Stimulated activated CD4-positive, alpha-beta T cell treated with anti-CD3 and anti-CD28 coated beads, Interleukin-4, amount 100 ng/mL, for 1 hour (primary cell): Measurements from ENCODE around the gene TYMS.
"Not testable (repeated sequence)": the region's sequence is repeated elsewhere in the genome, so short reads cannot be mapped to it uniquely, and the experiment has no call there.

Experiments
- DNase-seq: peaks from one replicate; pipeline ENCODE4 v3.0.0-alpha.2; 2020

Gene TYMS

DNA sequence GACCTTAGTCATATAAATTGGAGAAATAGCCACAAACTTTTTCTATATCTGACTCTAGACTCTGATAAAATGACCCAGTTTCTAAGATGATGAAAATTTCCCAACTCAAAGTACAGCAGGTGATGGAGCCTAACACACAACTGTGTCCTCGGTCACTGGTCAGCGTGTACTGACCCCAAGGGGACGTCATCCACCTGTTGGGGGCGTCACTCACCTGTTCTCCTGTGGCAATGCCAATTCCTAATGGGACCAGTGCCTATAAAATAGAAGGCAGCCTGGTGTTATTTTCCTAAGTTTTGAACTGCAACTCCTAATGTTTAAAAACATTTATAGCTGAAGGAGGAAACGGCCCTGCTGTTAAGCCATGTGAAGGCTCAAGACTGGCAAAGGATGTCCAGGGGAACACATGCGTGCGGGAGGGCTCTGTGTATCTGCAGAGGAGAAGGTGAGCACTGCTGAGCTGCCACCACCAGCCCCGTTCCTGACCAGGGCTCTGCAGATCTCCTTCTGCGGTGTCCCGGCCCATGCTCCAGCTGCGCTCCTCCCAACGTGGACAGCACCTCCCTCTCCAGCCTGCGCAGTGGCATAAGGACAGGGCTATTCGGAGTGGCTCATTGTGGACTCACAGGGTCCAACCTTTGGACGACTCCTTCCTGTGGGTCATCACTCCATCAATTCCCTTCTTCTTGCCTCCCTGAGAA, 21.2 kb downstream of the TYMS start:
- DNase-seq: no peak

DNA sequence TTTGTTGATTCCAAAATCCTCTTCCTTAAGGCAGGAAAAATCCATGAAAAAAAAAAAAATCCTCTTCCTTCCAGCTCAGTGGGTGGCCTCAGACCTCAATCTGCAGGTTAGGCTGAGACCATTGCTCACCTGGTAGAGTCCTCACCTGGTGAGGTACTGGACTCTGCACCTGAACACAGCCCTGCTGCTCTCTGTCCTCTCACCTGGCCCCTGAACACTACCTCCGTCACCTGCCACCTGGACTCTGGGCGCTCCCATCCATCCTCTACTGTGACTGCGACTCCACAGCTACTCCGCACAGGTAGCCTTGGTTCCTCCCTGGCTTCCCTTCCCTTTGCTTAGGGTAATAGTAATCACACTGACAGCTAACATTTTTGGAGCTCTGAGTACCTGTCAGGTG, 22.1 kb downstream of the TYMS start:
- DNase-seq: no peak

DNA sequence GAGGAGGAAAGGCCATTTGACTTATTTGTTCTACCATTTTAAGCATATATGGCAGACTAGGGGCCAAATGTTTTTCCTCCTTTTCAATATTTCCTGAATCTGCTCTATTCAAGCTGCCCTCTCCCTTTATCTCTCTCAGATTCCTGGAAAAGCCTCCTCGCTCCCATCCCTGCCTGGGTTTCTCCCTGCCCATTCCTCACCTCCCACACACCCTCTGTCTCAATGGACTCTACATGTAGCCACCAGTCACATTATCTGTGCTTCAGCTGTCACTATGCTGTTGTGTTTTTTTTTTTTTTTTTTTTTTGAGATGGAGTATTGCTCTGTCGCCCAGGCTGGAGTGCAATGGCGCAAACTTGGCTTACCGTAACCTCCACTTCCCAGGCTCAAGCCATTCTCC, 22.9 kb downstream of the TYMS start:
- DNase-seq: no peak

DNA sequence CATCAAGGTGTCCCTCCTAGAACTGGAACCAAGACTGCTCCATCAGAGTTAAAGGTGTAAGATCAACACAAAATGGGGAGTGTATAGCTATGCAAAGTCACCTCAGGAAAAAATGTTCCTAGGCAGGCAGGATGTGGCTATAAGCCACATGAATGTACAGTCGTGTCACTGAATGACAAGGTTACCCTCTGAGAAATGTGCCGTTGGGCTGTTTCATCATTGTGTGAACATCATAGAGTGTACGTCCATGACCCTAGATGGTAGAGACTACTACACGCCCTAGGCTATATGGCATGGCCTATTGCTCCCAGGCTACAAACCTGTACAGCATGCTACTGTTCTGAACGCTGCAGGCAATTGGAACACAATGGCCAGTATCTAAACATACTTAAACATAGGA, 24.5 kb downstream of the TYMS start:
- DNase-seq: no peak

DNA sequence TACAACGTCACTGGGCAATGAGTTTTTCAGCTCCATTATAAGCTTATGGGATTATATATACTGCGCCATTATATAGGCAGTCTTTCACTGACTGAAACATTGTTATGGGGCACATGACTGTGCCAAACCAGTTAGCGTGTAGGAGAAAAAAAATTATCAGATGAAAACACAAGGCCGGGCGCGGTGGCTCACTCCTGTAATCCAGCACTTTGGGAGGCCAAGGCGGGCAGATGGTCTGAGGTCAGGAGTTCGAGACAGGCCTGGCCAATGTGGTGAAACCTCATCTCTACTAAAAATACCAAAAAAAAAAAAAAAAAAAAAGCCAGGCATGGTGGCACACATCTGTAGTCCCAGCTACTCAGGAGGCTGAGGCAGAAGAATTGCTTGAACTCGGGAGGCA, 25.0 kb downstream of the TYMS start:
- DNase-seq: not testable (repeated sequence)

DNA sequence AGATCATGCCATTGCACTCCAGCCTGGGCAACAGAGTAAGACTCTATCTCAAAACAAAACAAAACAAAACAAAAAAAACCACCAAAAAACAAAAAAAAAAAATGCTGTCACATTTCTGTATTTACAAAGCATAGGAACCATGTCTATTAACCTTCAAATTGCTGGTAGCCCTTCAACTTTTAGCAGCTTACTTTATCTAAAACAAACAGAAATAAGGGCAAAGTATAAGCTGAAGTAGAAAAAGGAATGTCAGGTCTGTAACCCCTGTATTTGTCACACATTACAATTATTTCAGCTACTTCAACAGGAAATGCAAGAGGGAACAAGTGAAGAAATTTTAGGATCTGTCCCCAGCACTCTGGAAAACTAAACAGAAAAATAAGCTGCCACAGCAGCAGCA, 25.4 kb downstream of the TYMS start:
- DNase-seq: no peak

DNA sequence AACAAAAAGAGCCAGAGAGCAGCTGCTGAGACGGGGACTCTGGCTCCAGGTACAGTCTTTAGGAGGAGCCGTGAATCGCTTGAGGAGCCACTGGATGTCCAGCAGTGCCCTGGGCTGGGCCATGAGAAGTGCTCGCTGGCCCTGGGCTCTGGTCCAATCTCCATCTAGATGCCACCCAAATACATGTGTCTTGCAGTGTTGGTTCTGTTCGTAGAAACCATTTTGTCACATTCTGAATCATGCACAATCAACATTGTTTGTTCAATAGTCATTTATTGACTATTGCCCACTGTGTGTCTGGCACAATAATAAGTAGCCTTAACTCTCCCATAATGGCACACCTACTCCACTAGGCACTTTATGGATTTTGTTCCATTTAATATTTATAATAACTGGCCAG, 26.1 kb downstream of the TYMS start:
- DNase-seq: no peak

DNA sequence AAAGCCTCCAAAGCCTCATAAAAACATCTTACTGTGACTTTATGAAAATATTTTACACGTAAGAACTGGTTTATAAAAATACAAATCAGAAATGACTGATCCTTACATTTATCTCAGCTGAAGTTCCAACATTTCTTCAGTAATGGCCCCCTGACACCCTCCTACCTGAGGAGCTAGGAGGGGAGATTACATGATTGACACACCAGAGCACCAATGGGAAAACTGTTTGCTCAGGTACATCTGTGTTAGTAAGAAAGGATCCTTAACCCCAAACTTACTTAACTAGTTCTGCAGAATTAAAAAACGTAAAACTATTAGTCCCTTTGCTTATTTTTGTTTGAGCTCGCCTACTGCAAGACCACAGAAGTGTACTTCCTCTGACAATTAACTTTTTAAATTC, 28.0 kb downstream of the TYMS start:
- no peak for DNase-seq

DNA sequence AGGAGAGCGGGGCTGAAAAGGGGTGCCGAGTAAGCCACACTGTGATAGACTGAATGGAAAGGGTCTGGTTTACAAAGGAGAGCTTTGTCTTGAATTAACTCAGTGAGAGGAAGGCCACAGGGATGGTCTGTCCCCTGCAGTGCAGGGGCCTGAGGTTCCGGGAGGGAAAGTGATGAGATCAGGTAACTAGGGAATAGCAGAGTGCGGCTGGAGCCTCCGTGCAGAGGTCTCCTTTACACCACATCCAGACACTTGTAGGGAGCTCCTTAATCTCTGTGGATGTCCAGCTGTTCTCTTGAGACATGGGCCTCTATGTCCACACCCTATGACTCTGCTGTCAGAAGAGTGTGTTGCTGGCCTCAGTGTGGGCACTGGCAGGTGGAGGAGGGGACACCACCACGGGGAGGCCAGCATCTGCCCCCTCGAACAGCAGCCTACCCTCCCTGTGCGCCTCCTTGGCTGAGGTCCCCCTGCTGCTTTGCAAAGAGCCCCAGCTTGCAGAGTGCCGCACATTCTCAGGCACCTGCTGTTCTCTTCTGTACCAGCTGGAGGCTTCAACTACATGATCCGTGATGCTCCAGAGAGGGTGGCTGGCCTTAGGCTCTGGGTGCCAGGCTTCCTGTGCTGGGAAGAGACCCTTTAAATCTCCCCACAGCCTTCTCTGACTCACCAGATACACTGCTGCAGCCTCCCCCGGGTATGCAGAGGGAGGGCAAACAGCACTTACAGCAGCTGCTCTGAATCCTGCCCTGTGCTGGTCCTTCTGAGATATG, 29.1 kb downstream of the TYMS start:
- DNase-seq: no peak

DNA sequence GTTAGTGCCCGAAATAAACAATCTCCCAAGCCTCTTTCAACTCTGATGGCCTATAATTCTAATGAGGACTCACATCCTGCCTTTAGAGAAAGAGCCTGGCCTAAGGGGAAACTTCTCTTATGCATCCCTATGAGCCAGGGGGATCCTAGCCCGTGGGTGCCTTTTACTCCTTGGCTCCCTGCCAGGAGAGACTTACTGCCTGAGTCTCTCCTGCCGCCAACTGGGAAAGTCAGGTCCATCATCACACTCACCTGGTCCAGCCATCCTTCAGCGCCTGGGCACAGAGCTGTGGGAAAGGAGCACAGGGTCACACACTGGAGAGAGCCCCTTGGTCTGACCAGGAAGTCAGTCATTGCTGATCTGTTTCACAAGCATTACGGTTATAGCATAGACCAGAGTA, 30.9 kb downstream of the TYMS start:
- DNase-seq: no peak

DNA sequence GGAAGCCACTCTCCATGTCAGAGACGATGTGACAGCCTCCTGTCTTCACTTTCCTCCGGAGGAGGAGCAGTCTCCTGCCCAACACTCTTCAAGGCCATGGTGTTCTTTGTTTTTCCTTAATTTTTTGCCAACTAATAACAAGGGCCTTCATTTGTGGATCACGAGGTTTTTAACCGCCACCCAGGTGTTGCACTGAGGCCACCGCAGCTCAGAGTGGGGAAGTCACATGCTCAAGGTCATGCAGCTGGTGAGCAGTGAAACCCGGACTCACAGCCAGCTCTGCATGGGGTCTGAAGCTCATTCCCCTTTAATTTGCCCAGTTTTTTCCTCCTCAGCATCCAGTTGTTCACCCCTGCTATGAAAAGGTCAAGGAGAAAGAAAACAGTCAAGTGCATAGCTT, 35.4 kb downstream of the TYMS start:
- DNase-seq: no peak

DNA sequence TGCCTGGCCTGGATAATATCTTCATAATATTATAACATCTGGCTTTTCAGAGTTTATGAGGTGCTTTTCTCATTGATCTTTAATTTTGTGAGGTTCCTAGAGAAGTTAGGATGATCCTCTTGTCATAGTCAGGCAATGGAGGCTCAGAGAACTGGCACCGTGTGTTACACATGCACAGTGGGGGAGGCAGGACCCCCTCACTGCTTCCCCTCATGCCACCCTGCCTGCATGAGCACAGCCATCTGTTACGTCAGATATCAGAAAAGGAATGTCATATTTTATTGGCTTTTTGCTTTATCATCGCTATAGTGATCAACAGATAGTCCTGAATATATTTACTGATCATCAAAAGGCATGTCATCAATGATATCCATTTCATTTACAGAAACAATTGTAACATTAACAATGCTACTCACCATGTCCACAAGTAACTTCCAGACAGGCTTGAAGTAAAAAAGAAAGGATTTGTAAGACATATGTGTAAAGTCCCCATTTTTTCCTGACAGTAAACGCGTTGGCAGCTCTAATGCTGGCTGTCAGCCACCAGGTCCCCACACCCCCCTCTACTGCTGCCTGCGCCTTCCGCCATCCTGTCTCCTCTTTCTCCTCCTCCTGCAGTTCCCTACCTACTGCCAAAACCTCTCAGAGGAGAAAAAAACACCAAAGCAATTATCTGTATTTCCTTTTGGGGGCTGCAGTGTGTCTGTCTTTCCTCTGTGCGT, 36.2 kb downstream of the TYMS start:
- no peak for DNase-seq

DNA sequence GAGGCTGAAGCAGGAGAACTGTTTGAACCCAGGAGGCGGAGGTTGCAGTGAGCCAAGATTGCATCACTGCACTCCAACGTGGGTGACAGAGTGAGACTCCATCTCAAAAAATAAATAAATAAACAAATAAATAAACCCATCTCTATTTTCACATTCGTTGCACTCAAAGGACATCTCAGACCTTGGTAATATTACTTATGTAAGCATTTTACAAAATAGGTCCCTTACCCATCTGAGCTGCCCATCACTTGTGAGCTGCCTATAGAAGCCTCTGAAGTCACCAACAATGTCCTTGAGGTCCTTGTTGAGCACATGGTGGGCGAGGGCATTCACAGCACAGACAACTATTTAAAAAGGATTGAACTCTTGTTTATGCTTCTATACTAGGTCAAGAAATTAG, 39.6 kb downstream of the TYMS start:
- DNase-seq: no peak

DNA sequence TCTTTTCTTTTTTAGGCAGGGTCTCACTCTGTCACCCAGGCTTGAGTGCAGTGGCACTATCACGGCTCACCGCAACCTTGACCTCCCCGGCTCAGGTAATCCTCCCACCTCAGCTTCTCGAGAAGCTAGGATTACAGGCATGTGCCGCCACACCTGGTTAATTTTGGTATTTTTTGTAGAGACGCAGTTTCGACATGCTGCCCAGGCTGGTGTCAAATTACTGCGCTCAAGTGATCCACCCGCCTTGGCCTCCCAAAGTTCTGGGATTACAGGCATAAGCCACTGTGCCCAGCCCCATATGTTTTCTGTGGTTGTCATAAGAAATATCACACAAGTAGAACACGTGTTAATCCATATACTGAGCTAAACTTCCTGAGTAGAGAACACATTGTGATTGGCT, 40.3 kb downstream of the TYMS start:
- no peak for DNase-seq

DNA sequence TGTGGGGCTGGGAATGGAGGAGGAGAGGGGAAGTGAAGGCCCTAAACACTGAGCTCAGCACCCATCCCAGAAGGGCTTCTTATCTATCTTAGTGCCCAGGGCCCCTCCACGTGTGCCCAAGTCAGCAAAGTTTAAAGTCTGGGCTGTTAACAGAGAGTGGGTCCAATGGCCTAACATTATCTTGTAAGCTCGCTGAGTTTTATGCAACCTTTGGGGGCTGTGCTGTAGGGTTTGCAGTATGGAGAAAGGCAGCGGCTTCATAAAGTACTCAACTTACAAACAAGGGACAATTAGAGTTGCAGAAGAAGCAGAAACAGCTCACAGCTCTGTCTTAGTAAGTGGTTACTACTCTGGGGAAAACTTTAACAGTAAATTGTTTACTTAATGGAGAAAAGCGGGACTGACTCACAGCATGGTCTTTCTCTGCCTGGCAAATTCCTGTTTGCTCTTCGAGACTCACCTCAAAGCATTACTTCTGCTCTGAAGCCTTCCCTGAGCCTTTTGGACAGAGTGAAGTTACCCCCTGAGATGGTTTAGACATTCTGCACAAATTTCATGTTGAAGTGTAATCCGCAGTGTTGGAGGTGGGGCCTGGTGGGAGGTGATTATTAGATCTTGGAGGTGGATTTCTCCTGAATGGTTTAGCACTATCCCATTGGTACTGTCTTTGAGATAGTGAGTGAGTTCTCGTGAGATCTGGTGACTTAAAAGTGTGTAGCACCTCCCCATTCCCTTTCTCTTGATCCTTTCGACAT, 45.9 kb downstream of the TYMS start:
- DNase-seq: no peak

DNA sequence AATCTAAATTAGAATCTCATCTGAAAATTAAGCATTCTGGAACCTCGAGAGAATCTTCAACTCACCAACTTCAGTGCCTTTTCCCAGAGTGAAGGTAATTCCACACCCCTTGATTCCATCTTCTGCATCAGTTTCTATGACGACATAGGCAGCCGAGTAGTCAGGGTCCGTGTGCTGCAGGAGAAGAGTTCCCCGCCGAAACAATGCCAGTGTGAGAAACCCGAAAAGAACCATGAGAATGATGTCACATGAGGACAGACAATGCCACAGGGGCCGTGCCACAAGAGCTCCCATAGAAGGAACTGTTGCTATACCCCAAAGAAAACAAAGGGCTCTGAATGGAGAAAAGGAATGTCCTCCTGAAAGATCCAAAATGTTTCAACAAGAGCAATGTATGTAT, 49.0 kb downstream of the TYMS start:
- DNase-seq: no peak

DNA sequence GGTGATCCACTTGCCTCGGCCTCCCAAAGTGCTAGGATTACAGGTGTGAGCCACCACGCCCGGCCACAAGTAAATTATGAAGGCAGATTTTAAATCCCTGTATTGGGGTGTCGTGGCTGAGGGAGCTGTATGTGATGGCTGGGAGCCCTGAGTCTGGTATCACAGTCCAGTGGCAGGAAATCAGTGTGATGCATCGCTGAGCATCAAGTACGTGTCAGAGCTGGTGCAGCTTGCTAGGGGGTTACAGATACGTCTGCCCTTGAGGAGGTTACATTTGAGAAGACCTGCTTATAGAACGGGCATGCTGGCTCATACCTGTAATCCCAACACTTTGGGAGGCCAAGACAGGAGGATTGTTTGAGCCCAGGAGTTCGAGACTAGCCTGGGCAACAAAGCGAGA, 50.6 kb downstream of the TYMS start:
- DNase-seq: no peak

DNA sequence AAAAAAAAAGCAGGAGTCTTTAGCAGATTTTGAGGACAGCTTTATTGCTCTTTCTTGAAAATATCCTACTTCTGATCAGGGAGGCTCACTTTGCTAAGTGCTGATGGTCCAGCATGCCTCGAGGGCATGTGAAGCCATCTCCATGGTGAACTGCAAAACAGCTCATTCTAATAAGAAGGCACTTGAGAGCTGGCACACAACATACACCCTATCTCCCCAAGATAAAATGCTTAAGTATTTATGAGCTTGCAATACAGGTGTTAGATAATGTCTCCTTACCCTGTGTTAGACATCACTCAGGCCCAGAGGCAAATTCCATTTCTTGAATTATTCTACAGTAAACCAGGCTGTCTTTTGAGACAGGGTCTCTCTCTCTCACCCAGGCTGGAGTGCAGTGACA, 52.3 kb downstream of the TYMS start:
- no peak for DNase-seq

DNA sequence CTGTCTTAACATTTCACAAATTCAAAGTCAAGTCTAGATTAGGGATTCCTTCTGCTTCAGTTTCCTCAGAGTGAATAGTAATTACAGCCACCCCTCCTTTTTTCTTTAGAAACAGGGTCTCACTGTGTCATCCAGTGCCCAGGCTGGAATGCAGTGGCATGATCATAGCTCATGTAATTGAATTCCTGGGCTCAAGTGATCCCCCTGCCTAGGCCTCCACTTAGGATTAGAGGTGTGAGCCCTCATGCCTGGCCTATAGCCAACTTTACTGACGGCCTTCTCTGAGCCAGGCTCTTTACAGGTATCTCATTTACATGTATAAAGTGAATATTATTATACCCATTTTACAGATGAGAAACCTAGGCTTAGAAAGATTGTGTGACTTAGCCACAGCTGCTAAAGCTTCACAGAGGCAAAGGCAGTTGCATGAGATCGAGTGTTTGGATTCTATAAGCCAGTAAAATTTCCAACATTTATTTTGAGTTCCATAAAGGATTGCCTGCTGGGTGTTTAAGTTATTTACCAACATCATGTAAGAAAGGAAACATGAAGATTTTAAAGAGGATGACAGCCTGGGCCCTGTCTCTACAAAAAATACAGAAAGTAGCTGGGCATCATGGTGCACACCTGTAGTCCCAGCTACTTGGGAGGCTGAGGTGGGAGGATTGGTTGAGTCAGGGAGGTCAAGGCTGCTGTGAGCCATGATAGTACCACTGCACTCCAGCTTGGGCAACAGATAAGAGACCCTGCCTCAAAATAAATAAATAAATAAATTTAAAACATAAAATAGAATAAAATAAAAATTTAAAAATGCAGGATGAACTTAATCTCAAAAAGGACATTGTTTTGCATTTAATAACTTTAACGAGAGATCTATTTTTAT, 53.2 kb downstream of the TYMS start:
- no peak for DNase-seq

DNA sequence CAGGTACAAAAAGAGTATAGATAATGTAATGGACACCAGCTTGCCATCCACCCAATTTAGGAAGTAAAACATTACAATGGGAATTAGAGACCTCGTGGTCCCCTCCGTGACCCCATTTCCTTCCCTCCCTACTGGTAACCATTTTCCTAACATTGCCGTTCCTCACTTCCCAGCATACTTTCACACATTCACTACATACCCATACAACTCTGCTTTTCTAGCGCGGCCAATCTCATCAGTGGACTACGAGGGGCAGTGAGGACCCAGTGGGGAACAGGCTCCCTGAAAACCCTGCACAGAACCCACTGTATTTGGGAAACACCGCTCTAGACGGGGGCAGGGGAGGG, 53.8 kb downstream of the TYMS start:
- DNase-seq: no peak

DNA sequence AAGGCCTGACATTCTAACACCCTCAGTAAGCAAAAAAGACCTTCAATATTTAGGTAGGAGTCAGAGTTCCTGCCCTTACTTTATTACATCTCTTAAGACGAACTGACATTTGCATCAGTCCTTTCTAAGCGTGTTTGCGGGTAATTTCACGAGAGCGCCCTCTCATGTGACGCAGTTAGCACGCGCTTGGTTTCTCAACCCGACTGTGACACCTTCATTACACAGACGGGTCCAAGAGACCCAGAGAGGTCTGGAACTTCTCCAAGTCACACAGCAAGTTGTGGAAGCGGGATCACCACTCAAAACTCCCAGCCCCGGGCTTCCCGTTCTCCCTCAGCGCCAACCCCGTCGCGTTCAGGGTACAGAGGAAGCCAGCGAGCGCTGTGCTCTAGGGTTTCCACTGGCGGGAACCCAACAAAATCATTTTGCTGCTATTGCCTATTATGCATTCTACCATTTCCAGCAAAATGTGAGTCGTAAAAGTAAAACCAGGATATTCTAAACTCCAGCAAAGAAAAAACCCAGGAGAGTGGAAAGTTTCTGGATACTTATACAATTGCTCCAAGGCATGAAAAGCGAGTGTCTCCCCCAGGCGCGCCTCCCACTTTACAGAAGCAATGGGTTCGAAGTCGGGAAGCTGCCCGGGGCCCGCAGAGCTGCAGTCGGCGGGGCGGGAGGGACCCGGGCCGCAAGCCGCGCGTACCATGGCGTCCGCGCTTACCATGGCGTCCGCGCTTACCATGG, 54.4 kb downstream of the TYMS start:
- peak; percentile 67 for DNase-seq
